ENCODE measurements around the gene UTP14C.

The UTP14C gene

GRCh38 chr13:52005841-52006522 is 18.5 kb upstream of the UTP14C start:
- no peak overlapping the region for H3K27ac ChIP-seq
- H3K4me2 ChIP-seq (ENCODE audit: low read length): no peak overlapping the region
- no peaks in the 10 kb centered on the region for H3K36me3 ChIP-seq (ENCODE audit: control insufficient read depth, insufficient read depth, low read length)
- H3K4me3 ChIP-seq (ENCODE audit: low read depth, low read length): no peak overlapping the region
- no peaks in the 10 kb centered on the region for H3K79me2 ChIP-seq
- H3K4me1 ChIP-seq: no peaks in the 10 kb centered on the region
- no peaks in the 10 kb centered on the region for H3K9me3 ChIP-seq (ENCODE audit: control insufficient read depth, low read length)
- H3K27me3 ChIP-seq (ENCODE audit: control insufficient read depth, insufficient read depth, low read length): no peaks in the 10 kb centered on the region
- no peak overlapping the region for H3K9ac ChIP-seq
- no peak overlapping the region for H2AFZ ChIP-seq
- TF ChIP-seq, protein P1, sequence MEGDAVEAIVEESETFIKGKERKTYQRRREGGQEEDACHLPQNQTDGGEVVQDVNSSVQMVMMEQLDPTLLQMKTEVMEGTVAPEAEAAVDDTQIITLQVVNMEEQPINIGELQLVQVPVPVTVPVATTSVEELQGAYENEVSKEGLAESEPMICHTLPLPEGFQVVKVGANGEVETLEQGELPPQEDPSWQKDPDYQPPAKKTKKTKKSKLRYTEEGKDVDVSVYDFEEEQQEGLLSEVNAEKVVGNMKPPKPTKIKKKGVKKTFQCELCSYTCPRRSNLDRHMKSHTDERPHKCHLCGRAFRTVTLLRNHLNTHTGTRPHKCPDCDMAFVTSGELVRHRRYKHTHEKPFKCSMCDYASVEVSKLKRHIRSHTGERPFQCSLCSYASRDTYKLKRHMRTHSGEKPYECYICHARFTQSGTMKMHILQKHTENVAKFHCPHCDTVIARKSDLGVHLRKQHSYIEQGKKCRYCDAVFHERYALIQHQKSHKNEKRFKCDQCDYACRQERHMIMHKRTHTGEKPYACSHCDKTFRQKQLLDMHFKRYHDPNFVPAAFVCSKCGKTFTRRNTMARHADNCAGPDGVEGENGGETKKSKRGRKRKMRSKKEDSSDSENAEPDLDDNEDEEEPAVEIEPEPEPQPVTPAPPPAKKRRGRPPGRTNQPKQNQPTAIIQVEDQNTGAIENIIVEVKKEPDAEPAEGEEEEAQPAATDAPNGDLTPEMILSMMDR (IDR thresholded peaks at IDR 0.05): no peak

DNA sequence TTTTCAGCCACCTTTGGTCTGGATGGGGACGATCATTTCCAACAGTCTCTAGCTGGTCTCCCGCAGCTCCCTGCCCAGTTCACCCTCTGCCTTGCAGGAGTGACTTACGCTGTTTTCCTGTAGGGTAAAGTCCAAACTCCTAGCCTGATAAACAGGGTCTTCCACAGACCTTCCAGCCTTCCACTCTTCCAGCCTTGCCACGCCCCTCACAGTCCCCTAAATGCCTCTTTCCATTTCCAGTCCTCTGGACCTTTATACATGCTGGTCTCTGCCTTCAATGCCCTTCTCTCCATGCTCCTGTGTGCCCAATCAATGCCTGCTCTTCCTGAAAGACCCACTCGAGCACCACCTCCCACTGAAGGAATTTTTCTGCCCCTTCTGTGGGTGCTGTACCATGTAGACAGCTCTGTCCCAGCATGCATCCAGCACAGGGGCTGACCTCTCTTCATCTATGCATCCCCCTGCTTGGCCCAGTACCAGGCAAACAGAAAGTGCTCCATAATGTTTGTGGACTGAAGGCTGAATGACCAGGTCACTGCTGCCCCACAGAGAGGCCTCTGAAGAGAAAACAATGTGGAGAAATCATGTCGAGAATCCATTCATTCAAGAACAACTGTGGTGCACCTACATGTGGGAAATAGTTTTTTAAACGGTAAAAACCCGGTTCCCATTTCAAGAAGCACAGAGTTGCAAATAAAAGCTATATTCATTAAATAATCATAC is 17.8 kb upstream of the UTP14C start:
- Histone ChIP-seq H3K4me3 (ENCODE audit: low read depth, low read length) (no peak overlapping the region), H3K79me2 (no peaks in the 10 kb centered on the region)
- TF ChIP-seq, protein P1 (IDR thresholded peaks at IDR 0.05): no peak

GRCh38 chr13:52009946-52010345 is 14.5 kb upstream of the UTP14C start:
- TF ChIP-seq, protein P1 (IDR thresholded peaks at IDR 0.05): no peak
- Histone ChIP-seq H3K4me3 (ENCODE audit: low read depth, low read length) (no peak overlapping the region), H3K4me1 (no peaks in the 10 kb centered on the region)

More for the DNA sequence above, 17.8 kb upstream of the UTP14C start:
- no peaks in the 10 kb centered on the region for H3K4me1 ChIP-seq
- H3K36me3 ChIP-seq (ENCODE audit: control insufficient read depth, insufficient read depth, low read length): no peaks in the 10 kb centered on the region
- no peaks in the 10 kb centered on the region for H3K9me3 ChIP-seq (ENCODE audit: control insufficient read depth, low read length)
- no peak overlapping the region for H3K9ac ChIP-seq
- no peak overlapping the region for H3K4me2 ChIP-seq (ENCODE audit: low read length)
- H3K27me3 ChIP-seq (ENCODE audit: control insufficient read depth, insufficient read depth, low read length): no peaks in the 10 kb centered on the region
- no peak overlapping the region for H3K27ac ChIP-seq
- H2AFZ ChIP-seq: no peak overlapping the region

GRCh38 chr13:52010890-52011631 is 13.4 kb upstream of the UTP14C start, which contains the start of gene ATP7B:
ATP7B (minus strand) TSS chr13:52011450; CDS start chr13:52011337, 113 bp downstream.
- Histone ChIP-seq H3K27me3 (ENCODE audit: control insufficient read depth, insufficient read depth, low read length) (no peaks in the 10 kb centered on the region), H3K27ac (peak within 1 kb of the TSS; percentile 74), H3K79me2 (peaks cover 4% of the 10 kb centered on the region), H2AFZ (peak within 1 kb of the TSS; percentile 89), H3K4me3 (ENCODE audit: low read depth, low read length) (peak within 1 kb of the TSS; percentile 89), H3K36me3 (ENCODE audit: control insufficient read depth, insufficient read depth, low read length) (no peaks in the 10 kb centered on the region), H3K9ac (no peak within 1 kb of the TSS), H3K9me3 (ENCODE audit: control insufficient read depth, low read length) (no peaks in the 10 kb centered on the region), H3K4me1 (no peaks in the 10 kb centered on the region), H3K4me2 (ENCODE audit: low read length) (peak within 1 kb of the TSS; percentile 81)
- TF ChIP-seq, protein P1 (IDR thresholded peaks at IDR 0.05): no peak

More at GRCh38 chr13:52009946-52010345, 14.5 kb upstream of the UTP14C start:
- no peaks in the 10 kb centered on the region for H3K27me3 ChIP-seq (ENCODE audit: control insufficient read depth, insufficient read depth, low read length)
- no peaks in the 10 kb centered on the region for H3K36me3 ChIP-seq (ENCODE audit: control insufficient read depth, insufficient read depth, low read length)
- no peak overlapping the region for H3K9ac ChIP-seq
- peaks cover 4% of the 10 kb centered on the region for H3K79me2 ChIP-seq
- H3K9me3 ChIP-seq (ENCODE audit: control insufficient read depth, low read length): no peaks in the 10 kb centered on the region
- H3K4me2 ChIP-seq (ENCODE audit: low read length): no peak overlapping the region
- H3K27ac ChIP-seq: no peak overlapping the region
- H2AFZ ChIP-seq: no peak overlapping the region

Data from parathyroid adenoma (tissue), 2 donors.